Sciatic nerve (tissue), 2 donors: ENCODE data around the gene PKHD1. TPM values are rescaled to one million over a fixed set of nuclear protein-coding genes. Genes with fewer than 3 reads are reported as not detected.
"Not testable (repeated sequence)": the region's sequence is repeated elsewhere in the genome, so short reads cannot be mapped to it uniquely, and the experiment has no call there.

ENCODE experiments used
- ATAC-seq: fragments of 200-7000 bp; cut with Tn5 transposase; one replicate; pipeline ENCODE4 v1.9.1; 2020; ENCODE audit warnings: mild to moderate bottlenecking, moderate library complexity
- DNase-seq: peaks from one replicate; pipeline ENCODE4 v3.0.0-alpha.2; 2020; ENCODE audit warnings: low spot score
- intact Hi-C: fragments of 100-400 bp; cut with DNase I; formaldehyde crosslinking; loops from one replicate; pipeline ENCODE4 v1.14.2; 2022
- total RNA-seq: library from RNA; stranded (reverse); fragmentation: NEBNext Ultra II Directional; extraction: Animal tissue kit (Norgen Biotek cat#: 25700); gene quantifications from one replicate; pipeline ENCODE4 v1.2.1, GENCODE V29; 2021
- donor health status: DM: no; HTN: no; CAD: no.
- donor health status: DM: no; HTN: no; CAD: no.

The PKHD1 gene
- total RNA-seq, 1 donor from 2014 or later, result 0.04 TPM

DNA sequence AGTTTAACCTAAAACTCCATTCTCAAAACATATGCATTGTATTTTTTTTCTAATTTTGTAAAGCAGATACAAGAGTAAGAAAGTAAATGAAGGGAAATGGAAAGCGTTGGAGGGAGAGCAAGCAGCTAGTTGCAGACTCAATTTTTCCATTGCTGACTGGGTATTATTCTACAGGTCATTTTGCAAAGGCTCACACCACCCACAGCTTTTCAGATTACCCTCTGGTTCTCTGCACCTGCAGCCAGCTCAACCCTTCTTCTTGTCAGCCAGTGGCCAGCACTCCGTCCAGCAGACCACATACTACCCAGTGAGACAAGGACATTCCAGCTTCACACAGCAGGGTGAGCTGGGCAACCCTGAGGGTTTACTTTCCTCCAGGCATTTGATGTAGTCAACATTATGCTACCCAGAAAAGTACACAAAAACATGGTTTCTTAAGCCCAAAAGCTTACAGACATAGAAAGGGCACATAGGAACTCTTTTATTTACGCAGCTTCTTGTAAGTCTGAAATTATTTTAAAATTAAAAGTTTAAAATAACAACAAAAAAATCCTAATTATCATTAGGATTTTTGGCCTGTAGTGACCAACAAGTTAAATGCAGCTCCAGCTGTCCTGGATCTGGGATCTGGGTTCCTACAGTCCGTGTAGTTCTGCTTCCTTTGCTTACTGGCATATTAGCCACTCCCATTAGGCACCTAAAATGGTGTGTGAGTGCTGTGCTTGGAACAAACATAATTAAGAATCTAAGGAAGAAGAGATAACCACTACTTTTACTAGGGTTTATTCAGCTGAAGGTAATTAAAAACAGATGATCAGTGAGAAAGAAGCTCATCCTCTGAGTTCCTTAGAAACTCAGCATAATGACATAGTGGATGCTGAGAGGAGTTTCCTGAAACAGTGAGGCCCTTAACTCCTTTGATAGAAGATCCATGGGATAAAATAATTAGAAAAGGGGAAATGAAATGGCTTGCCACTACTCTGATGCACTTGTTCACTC is 185.3 kb downstream of the PKHD1 start:
- ATAC-seq (peak; percentile 66), DNase-seq (no peak)
- intact Hi-C loops, result no loop called here

DNA sequence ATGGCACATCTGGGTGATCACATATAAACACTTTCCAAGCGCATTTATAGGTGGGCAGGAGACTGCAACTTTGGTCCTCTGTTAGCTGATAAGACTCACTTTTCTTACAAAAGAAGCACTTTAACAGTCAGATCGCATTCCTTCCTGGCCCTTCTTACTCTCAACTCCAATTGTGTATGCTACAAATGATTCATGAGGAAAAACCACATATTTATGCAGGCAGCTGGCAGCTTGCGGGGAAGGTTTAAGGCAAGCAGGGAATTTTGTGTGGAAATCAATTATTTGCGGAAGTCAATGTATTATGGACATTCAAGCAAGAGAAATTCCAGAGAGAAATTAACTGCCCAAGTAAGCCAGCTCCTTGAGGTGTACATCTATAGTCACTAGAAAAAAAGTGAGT is 194.0 kb downstream of the PKHD1 start:
- intact Hi-C loops, result no loop called here
- DNase-seq, result no peak
- ATAC-seq, result no peak

DNA sequence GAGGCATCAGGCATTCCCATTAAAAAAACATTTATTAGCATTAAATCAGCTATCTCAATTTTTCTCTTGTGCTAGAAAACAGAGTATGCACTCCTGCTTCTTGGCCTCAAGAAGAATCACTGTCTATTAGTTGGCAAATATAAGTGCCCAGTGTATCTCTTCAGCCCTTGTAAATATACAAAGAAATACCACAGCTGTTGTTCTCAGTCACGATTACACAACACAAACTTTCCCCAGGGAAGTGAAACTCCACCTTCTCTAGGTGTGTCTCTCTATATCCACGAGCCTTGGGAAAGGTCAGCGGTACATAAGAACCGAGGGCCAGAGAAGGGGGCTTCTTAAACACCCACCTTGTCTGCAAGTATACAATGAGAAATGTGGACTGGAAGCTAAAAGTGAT is 194.7 kb downstream of the PKHD1 start:
- intact Hi-C loops, result no loop called here
- ATAC-seq, result no peak

DNA sequence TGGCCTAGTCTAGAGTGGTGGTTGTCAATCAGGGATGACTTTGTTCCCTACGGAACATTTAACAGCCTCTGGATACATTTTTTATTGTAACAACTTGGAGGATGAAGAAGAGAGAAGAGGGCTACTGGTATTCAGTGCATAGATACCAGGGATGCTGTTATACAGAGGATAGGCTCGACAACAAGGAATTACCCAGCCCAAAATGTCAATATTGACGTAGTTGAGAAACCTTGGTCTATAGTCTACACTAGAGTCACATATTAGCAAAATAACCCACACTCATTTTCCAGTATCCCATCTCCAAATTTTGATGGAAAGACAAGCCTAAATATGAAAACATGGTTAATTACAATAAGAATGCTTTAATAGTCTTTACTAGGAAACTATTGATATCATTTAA is 195.1 kb downstream of the PKHD1 start:
- DNase-seq (no peak), ATAC-seq (no peak)
- intact Hi-C loops, result no loop called here

More for the DNA sequence above, 194.7 kb downstream of the PKHD1 start:
- no peak for DNase-seq

DNA sequence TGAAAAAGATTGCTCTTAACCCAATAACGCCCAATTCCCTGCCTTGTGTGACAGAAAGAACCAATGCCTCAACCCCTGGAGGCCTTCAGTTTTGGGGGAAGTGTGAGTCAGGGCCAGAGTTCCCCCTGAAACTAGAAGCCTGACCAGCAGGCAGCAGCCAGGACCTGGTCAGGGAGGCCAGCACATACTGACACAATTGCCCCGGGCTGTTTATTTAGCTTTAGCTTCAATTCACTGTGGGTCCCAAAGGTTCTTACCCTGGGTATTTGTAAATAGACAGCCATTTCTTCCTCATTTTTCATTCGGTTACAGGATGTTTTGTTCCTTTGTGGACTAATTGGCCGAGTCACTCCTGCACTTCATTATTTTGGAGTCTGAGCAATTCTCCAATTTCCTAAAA is 195.6 kb downstream of the PKHD1 start:
- intact Hi-C loops, result no loop called here
- DNase-seq (no peak), ATAC-seq (no peak)

DNA sequence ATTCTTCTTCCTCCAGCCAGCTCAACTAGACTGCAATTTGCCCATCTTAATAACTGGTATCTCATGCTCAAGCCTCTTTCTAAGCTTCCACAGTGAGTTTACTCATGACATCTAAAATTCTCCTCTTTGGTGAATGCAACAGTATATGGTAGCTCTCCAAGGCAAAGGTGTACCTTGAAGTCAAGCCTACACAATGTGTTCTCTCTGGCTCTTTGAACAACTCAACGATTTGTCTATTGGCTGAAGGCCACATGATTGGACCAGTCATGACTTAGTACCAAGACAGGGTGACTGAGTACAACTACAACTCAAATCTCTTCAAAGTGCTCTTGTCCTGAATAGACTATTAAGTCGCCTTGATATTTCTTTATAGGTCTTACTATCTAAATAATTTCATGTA is 199.6 kb downstream of the PKHD1 start:
- intact Hi-C loops, result no loop called here
- ATAC-seq (no peak), DNase-seq (no peak)

DNA sequence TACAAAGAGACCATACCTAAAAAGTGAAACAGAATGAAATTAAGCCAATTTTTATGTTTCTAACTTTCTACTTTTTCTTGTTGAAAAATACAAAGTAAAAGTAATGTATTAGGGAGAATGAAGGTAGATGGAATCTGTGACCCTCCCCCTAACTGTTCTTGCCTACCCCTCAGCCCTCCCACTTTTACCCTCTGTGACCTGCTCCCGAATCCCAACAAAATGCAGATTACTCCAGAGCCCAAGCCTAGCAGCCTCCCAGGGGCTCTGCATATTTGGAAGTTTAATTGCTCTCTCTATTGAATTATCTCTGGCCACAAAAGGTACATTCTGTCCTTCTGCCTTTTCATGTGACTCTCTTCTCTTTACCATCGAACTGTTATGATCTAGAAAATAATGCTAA is 201.5 kb downstream of the PKHD1 start:
- ATAC-seq, result no peak
- intact Hi-C loops, result no loop called here

DNA sequence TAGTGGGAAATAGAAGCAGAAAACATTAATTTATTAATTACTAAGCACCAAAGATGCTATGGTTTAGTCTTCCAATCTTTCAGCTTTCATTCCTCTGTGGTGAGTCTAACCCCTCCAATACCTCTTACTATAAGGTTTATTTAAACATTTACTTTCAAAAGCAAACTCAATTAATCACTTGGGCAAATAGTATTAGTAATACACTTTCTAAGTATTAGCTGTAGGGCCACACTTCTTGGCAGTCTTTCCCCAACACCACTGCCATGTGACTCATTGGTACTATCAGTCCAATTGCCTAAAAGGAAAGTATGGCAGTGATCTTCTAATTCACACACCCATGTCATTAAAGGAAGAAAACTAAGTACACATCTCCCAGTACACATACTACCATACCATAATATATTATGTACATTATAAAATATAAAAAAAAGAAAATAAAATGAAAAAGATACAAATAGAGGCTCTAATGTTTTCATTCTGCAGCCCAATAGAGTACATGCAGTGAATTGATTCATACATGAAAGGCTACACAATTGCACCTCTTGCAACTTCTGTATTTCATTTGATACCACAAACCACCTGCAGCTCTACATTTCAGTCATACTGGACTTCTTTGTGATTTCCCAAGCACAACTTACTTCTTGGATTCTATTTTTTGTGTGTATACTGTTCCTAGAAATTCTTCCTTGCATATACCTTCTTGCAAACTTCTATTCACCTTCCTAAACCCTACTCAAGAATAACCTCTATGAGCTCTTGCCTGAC is 218.6 kb downstream of the PKHD1 start:
- ATAC-seq, result no peak

More for the DNA sequence above, 201.5 kb downstream of the PKHD1 start:
- DNase-seq, result no peak

DNA sequence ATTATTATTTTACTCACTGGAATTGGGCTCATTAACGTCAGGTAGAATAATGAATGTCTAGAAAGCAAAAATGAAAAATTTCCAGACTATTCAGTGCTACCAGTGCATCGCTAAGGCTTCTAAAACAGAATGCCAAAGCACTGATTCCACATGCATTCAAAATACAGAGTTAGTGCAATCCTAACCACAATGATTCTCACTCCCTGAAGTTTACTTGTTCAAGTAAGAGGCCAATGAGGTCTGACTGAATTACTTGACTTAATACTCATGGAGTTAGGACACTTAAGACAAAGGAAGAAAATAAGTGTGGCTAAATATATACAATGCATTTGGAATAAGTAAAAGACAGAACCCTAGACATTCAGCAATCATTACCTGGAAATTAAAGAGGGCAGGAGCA is 220.5 kb downstream of the PKHD1 start:
- no peak for DNase-seq

More for the DNA sequence above, 218.6 kb downstream of the PKHD1 start:
- intact Hi-C loops, result no loop called here
- DNase-seq, result no peak

DNA sequence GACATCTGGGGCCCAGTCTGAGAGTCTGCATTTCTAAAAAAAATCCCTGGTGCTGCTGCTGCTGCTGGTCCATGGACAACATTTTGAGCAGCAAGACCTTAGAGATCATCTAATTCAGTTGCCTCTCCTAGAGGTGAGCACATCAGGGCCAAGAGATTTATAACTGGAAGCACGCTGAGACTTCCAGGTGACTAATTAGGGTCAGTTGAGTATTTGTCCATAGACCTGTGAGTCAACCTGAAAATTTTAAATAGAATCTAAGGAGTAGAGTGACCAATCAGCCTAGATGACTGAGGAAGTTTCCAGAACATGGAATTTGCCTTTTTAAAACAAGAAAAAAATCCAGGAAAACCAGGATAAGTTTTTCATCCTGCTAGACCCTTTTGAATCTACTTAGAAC is 221.4 kb downstream of the PKHD1 start:
- no peak for ATAC-seq
- intact Hi-C loops, result no loop called here

More for the DNA sequence above, 220.5 kb downstream of the PKHD1 start:
- ATAC-seq, result no peak
- intact Hi-C loops, result no loop called here

DNA sequence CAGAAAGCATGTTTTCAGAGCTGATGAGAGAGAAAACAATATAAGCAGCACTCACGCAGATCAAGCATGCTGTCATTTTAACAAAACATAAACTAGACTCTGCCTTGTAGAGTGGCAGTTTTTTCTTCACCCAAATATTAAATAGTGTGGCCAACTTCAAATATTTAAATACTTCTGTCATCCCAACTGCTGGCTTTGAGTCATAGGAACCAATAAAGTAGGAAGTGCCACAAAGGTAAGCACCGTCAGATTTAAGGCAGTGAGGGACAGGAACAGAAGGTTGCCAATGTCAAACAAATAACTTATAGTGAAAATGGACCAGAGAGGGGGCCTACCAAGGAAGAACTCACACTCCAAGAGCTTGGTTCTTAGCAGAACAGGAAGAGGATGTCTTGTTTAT is 222.2 kb downstream of the PKHD1 start:
- no peak for DNase-seq
- intact Hi-C loops, result no loop called here
- ATAC-seq, result no peak

More for the DNA sequence above, 221.4 kb downstream of the PKHD1 start:
- no peak for DNase-seq

DNA sequence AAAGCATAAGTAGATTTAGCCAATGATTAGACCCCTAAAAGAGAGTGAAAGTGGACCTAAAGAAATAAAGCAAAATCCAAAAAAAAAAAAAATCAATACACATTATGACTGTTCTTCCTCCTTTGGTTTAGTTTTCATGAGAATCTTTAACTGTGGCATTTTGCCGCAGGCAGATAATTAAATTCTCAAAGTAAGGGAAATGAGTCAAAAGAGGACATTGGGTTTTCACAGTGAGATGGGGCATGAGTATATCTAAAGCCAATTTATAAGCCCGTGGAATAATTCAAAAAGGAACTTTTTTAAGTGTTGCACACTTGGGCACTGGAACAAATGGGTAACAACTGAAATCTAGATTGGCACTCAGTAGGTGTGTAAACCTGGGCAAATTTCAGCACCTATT is 230.3 kb downstream of the PKHD1 start:
- intact Hi-C loops, result no loop called here
- ATAC-seq (no peak), DNase-seq (no peak)

DNA sequence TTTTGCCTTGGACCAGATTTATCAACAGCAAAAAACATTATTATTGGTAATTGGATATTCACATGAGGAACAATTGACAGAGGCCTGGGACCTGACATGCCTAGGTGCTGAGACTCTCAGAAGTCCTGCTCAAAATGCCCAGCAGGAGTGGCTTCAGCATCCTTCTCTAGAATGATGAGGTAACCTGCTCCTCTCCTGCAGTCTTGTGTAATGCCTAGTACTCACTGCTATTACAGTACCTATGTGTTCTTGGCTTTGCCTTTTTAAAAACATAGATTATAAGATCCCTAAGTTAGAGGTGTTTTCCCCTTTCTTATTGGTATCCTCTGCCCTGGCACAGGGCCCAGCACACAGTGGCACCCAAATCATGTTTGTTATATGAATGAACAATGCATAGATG is 230.9 kb downstream of the PKHD1 start:
- no peak for DNase-seq
- no peak for ATAC-seq
- intact Hi-C loops, result no loop called here

DNA sequence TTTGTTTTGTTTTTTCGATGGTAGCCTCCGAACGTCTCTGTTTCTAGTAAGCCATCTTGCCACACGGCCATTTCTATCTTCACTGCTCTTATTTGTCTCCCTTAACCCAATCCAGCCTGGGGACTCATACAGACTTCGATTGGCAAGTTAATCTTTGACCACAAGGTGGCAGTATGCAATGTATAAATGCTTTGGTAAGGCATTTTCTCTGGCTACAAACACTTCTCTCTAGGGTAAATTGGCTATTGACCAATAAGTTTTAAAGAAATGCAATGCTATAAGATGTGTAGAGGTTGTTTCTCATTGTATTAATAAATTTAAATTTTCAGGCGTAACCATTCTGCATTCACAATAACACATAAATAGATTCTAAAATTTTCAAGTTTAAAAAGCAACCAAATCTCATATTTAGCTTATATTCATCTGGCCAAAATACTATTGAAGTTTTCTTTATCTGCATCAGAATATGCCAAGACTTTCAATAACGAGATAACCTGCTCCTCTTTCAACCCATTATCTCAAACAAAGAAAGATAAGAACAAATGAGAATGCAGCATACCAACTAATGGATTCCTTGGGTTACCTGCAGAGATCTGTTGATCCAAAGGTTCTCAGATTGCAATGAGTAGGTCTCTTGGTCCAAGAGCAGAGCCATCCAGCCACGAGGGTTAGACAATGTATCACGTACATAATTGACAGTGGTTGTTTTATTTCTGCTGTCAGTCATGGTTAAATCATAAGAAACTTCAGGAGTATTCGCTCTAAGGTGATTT is 231.9 kb downstream of the PKHD1 start:
- DNase-seq (no peak), ATAC-seq (no peak)
- intact Hi-C loops, result no loop called here

DNA sequence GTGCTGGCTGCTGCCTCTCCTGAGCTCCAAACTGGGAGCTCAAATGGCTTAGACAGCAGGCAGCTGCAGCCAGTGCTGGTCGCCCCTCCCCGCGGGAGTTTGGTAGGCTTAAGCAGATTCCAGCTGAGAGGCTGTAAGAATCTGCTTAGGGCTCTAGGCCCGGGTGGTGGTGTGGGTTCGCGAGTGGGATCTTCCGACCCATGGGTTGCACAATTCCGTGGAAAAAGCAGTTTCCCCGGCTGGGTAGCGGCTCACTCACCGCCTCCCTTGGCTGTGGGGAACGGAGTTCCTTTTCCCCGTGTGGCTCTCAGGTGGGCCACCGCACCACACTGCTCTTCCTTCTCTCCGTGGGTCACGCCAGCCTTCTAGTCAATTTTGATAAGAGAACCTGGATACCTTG is 232.5 kb downstream of the PKHD1 start:
- intact Hi-C loops, result no loop called here
- ATAC-seq, result no peak
- no peak for DNase-seq

DNA sequence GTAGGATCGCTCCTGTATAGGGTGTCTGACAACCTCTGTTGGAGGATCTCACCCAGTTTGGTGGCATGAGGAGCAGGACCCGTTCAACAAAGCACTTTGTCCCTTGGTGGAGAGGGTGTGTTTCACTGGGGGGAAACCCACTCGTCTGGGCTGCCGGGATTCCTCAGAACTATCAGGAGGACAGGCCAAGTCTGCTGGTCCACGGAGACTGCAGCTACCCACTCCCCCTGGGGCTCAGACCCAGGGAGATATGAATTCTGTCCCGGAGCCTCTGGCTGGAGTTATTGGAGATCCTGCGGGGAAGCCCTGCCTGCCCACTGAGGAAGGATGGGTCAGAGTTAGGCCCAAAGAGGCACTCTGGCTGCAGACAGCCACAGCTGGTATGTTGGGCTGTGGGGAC is 233.1 kb downstream of the PKHD1 start:
- intact Hi-C loops, result no loop called here
- no peak for DNase-seq
- ATAC-seq, result no peak

DNA sequence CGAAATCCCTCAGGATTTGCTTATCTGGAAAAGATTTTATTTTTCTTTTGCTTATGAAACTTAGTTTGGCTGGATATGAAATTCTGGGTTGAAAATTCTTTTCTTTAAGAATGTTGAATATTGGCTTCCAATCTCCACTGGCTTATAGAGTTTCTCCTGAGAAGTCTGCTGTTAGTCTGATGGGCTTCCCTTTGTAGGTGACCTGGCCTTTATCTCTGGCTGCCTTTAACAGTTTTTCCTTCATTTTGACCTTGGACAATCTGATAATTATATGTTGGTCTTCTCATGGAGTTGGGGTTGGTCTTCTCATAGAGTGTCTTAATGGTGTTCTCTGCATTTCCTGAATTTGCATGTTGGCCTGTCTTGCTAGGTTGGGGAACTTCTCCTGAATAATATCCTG is 234.3 kb downstream of the PKHD1 start:
- intact Hi-C loops, ATAC-seq, DNase-seq: not testable (repeated sequence)

DNA sequence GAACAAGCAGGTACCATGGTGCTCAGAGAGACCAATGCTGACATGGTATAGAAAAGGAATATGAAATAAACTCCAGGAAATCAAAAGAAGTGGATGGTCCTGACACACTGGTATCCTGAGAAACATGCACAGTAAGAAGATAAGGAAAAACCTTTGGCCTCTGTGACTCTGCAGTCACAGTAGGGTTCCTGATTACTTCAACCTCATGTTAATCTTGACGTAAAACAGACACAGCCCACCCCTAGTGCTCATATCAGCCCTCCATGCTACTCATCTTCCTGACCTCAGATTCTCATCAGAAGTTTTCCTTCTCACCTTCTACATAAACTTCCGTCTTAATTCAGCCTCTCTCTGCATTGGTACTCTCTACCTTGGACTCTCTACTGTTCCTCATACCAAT is 240.9 kb downstream of the PKHD1 start:
- no peak for DNase-seq
- ATAC-seq, result no peak
- intact Hi-C loops, result no loop called here

DNA sequence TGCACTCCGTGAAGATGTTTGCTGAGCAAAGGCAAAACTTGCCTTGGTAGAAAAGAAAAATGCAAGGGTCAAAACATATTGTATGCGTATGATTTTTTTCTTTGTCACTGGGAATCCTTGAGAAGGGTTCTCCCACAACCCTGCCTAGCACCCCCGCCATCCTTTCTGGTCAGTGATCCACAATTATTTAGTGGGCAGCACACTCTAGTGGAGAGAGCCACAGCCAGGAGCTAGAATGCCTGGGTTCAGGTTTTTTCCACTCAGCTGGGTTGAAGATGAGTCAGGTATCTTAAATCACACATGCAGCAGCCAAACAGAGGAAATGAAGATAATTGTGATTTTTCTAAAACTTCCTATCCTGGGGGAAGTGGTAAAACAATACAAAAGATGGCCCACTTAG is 243.1 kb downstream of the PKHD1 start:
- ATAC-seq, result no peak
- intact Hi-C loops, result no loop called here
- DNase-seq, result no peak
